HG02571 (cell line): ENCODE measurements around the gene RAB42.
"Not testable (repeated sequence)": the region's sequence is repeated elsewhere in the genome, so short reads cannot be mapped to it uniquely, and the experiment has no call there.

Source experiments
- ATAC-seq: cut with Tn5 transposase; IDR thresholded peaks from one replicate; pipeline ENCODE4 v1.9.1; 2021; ENCODE audit warnings: mild to moderate bottlenecking, moderate library complexity; ENCODE audit not compliant: unreplicated experiment

RAB42 gene

DNA sequence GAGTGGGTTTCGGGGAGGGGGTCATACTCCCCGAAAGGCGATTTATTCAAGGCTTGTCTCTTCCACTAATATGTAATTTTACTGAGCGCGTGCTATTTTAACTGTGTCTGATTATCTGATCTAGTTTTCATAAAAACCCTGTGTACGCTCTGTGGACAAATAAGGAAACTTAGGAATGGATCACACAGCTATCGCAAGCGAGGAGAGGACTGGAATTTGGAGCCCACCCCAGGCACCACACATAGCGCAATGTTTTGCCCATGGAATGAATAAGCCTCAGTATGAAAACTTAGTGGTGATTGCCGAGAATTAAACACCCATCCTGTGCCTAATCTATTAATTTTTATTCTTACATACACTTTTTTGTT lies 9.8 kb upstream of the RAB42 start:
- ATAC-seq: no peak

DNA sequence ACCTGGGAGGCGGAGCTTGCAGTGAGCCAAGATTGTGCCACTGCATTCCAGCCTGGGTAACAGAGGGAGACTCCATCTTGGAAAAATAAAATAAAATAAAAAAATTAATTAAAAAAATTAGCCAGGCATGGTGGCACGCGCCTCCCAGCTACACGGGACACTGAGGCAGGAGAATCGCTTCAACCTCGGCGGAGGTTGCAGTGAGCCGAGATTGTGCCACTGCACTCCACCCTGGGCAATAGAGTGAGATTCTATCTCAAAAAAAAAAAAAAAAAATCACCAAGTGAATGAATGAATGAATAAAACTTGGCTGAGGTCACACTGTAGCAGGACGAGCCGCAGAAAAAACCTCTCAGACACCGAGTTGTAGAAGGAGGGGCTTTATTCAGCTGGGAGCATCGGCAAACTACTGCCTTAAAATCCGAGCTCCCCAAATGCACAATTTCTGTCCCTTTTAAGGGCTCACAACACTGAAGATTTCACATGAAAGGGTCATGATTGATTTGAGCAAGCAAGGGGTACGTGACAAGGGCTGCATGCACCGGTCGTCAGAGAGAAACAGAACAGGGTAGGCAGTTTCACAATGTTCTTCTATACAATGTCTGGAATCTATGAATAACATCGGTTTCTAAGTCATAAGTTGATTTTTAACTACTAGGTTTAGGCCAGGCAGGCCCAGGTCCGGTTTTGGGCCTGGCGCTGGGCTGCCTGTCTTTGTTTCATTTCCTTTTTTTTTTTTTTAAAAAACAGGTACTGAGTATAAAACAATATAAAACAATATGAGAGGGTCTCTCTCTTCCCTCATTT lies 5.3 kb upstream of the RAB42 start:
- not testable (repeated sequence) for ATAC-seq

DNA sequence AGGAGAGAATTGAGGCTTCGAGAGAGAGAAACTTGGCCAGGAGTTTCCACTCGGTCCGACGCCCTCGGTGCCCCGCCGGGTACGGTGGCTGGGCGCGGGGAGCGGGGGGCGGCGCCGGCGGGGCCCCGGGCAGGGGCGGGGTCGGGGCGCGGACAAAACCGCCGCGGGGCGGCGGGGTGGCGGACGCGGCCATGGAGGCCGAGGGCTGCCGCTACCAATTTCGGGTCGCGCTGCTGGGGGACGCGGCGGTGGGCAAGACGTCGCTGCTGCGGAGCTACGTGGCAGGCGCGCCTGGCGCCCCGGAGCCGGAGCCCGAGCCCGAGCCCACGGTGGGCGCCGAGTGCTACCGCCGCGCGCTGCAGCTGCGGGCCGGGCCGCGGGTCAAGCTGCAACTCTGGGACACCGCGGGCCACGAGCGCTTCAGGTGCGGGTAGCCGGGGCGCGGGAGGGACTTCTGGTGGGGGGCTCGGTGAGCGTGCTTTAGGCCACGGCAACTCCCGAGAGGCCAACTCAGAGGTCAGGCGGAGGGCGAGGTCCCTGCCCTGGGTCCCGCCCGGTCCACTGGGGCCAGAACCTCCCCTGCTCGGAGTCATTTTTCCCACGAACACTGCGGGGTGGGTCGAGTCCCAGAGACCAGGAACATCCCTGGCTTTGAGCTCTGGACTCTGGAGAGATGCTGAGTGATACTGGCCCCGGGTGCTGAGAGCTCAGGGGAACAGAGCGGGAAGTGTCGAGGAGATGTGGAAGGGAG lies 431 bp downstream of the RAB42 start:
- peak; percentile 57 for ATAC-seq

DNA sequence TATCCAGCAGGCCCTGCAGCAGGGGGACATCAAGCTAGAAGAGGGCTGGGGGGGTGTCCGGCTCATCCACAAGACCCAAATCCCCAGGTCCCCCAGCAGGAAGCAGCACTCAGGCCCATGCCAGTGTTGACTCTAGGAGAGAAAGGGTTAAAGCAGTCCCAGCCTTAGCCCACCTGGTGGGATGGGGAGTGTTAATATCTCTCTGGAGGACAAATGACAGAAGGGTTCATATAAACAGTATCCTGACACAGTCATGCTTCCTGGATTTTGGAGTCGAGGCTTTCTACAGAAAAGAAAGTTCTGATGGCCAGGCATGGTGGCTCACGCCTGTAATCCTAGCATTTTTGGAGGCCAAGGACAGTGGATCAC lies 1.9 kb downstream of the RAB42 start:
- ATAC-seq: not testable (repeated sequence)

DNA sequence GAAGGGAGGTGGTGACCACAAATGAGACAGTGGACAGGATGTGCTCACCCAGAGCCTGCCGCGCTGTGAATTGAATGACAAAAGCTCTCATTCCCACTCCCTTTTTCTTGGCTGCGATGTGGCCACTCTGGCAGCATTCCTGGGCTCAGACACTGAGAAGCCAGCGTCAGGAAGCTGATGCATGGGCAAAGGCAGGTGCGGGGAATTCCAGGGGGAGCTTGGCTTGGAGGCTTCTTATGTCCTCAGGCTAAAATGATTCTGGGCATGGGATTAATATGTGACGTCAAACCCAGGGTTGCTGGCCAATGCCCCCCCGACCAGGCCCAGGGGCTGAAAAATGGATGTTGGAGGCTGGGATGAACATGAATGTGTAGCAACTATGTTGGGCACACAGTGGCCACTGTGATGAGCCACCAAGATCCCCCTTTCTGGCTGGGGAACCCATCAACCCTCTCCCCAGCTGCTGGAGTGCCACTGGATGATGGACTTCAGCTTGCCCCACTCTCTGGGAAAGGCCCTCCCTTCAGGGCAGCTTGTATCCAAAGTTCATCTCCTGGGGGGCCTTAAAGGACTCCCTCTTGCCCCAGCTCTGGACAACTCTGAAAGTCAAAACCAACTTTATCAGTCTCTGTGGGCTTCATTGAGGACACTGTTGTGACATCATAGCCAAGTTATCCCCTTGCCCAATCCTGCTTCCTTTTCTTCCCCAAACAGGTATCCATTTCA lies 2.8 kb downstream of the RAB42 start:
- not testable (repeated sequence) for ATAC-seq

DNA sequence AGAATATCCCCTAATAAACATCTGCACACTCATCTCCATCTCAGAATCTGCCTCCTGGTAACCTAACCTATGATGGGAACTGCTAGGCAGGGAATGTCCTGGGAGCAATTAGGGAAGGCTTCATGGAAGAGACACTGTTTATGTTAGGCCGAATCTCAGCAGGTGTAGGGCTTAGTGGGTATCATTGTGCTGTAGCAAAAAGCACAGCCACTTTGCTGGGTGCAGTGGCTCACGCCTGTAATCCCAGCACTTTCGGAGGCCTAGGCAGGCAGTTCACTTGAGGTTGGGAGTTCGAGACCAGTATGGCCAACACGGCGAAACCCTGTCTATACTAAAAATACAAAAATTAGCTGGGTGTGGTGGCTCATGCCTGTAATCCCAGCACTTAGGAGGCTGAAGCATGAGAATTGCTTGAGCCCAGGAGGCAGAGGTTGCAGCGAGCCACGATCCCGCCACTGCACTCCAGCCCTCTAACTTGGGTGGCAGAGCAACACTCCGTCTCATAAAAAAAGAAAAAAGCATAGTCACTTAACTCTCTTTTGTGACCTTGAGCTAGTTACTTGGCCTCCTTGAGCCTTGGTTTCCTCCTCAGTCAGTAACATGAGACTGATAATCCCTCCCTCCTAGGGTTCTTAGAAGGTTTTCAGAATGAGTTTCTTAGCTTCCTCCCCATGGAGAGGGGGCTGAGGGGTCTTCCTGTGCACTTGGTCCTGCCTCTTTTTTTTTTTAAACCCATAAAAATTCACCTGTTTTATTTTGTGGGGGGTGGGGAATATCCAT lies 3.5 kb downstream of the RAB42 start:
- no peak for ATAC-seq

DNA sequence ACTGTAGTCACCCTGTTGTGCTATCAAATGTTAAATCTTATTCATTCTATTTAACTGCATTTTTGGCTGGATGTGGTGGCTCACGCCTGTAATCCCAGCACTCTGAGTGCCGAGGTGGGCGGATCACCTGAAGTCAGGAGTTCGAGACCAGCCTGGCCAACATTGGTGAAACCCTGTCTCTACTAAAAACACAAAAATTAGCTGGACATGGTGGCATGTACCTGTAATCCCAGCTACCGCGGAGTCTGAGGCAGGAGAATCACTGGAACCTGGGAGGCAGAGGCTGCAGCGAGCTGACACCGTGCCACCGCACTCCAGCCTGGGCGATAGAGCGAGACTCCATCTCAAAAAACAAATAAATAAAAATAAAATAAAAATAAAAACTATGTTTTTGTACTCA lies 4.2 kb downstream of the RAB42 start:
- not testable (repeated sequence) for ATAC-seq

DNA sequence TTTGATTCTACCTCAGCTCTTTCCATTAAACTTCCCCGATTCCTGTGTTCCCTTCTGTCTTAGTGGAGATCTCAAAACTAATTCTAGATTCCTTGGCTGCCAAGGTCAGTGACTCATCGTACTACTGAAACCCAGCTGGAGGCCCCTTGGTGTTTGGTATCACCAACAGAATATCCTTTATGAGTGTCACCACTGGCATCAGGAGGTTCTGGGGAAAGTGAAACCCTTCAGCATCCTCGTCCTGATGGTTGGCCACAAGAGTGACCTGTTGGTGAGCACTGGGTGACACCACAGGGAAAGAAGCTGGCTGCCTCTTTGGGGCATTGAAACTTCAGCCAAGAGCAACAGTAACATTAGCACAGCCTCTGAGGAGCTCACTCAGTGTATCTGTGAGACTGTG lies 9.6 kb downstream of the RAB42 start:
- no peak for ATAC-seq

DNA sequence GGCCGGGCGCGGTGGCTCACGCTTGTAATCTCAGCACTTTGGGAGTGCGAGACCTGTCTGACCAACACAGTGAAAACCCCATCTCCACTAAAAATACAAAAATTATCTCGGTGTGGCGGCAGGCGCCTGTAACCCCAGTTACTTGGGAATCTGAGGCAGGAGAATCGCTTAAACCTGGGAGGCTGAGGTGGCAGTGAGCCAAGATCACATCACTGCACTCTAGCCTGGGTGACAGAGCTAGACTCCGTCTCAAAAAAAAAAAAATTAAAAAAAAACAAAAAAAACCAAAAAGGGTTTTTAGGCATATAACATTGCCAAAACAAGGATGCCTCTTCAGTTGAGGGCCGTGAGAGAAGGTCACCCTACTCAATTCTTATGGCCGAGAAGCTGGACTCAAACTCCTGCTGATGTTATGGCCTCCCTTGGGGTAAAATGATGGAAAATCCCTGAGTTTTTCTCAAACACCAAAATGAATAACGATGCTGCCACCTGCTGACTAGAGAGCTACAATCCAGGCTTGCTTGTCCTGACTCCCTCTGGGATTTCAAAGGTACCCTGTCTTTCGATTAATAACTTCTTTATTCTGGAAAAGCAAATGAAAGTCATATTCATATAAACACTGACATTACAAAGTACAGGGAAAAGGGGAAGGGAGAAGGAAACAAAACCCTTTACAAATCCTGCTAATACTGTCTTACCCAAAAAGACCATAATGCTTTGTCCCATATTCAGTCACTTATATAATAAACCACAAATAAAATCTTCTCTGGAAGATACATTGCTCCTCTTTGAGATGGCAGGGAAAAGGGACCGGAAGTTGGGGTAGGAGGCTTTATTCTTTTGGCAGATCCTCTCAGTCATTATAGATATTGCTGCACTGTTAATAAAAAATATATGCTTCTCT lies 10.7 kb downstream of the RAB42 start:
- no peak for ATAC-seq

DNA sequence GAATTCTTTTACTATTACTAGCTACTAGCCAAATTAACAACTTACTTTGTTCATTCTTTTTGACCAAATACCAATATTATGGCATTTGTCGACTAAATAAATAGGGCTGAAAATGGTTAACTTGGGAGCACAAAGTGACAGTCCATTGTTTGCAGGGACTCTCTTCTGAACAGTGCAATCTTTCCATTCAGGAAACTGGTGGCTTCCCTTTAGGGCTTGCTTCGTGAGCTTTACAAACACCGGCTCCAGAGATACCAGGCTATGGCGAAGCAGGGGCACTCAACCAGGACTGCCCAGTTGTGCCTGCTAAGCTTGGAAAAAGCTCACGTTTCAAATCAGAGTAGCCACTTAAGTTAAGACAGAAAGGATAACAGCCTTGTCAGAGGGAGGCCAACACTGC lies 12.3 kb downstream of the RAB42 start:
- ATAC-seq: no peak

DNA sequence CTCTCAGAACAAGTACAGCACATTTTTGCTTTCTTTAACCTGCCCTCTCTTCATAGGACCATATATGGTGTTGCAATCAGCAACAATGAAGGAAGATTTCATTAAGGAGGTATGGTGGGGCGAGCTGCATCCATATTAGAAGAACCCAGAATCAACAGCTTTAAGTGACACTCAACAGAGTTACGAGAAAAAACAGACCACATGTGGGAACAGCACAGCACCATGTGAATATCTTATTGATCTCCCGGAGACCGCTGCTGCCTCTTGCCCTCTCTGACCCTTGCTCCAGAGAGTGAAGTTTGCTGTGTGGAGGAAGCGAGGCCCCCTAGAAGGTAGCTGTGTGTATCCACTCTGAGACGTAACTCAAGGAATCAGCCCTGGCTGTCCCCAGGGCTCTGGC lies 12.9 kb downstream of the RAB42 start:
- ATAC-seq: no peak

DNA sequence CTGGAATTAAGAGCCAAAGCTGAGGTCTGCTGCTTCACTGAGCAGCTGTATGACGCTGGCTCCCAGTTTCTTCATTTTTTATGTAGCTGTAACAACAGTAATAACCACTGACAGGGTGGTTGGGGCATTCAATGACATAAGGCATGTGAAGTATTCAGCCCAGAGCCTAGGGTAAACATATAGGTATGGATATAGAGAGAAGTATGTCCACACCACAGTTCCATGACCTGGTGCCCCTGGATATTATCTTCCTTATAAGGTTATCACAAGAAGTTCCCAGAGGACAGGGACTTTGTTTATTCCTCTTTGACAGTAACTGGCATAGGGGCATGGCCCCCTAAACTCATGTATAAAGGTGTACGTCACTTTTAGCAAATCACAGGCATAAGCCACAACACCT lies 14.7 kb downstream of the RAB42 start:
- ATAC-seq: no peak

DNA sequence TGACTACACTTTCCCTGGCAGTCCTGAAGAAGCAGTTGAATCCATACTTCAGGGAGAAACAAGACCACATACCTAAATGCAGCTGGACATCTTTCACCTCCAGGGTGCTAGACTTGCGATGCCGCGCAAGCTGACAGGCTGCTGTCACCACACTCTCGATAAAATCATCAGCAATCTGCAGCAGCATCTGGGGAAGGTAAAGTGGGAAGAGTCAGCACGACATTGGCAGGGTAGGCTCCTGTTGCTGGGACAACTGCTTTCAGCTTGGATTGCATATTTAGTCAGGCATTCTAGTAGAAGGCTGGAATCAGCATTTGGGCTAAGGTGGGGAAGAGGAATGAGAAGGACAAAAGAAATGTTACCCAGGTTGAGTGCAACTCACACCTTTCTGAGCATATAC lies 21.1 kb downstream of the RAB42 start:
- ATAC-seq: no peak

DNA sequence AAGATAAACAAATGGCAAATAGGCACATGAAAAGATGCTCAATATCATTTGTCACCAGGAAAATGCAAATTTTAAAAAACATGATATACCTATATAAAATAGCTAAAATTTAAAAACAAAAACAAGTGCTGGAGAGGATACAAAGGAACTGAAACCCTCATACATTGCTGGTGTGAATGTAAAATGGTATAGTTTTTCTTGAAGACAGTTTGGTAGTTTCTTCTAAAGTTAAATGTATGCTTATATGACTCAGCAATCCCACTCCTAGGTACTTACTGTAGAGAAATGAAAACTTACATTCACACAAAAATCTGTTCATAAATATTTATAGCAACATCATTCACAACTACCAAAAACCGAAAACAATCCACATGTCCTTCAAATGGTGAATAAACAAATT lies 39.6 kb downstream of the RAB42 start:
- ATAC-seq: no peak

DNA sequence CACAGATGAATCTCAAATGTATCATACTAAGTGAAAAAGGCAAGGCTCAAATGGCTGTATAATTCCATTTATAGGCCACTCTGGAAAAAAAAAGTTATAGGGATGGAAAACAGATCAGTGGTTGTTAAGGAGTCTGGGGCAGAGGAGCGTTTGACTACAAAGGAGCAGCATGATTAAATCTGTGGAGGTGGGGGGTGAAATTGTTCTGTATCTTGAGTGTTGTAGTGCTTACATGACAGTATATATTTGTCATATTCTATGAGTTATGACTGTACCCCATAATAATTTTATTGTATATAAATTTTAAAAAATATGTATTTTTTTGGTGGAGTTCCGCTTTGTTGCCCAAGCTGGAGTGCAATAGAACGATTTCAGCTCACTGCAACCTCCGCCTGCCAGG lies 40.5 kb downstream of the RAB42 start:
- no peak for ATAC-seq

DNA sequence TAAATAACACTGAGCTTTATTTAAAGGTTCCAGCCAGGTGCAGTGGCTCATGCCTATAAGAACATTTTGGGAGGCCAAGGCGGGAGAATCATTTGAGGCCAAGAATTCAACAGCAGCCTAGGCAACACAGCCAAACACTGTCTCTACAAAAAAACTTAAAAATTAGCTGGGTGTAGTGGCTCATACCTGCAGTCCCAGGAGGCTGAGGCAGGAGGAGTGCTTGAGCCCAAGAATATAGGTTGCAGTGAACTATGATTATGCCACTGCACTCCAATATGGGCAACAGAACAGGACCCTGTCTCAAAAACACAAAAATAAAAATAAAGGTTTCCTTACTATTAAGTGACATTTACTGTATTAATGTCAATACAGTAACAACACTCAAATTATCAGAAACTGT lies 48.7 kb downstream of the RAB42 start:
- no peak for ATAC-seq

DNA sequence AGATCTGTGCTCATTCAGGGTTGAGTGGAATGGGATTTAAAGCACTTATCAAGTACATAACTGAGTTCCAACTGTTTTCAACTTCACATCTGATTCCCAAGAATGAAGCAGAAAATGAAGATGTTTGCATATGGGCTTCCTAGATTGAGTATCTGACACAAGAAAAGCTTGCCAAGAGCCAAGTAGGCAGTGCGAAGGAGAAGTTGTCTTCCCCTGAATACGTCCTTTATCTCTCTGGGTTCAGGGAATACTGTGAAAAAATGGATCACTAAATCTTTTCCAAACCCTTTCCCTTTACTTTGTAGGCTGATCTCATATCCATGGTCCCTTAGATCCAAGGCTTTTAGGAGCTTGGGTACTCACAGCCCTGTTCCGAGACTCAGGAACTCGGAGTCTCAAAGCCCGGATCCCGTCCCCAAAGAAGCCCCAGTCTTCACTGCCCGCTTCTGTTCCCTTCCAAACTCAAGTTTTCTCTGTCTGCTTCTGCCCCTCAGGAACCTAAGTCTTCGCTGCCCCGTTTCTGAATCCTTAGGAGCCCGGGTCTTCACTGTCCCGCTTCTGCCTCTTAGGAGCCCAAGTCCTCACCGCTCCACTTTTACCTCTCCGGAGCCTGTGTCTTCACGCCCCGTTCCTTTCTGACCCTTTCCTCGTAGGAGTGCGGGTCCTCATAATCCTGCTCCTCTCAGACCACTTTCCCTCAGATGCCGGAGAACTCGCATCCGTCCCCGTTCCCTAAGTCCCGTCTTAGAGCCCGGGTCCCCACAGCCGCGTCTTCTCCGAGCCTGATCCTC lies 50.2 kb downstream of the RAB42 start:
- peak; percentile 14 for ATAC-seq

DNA sequence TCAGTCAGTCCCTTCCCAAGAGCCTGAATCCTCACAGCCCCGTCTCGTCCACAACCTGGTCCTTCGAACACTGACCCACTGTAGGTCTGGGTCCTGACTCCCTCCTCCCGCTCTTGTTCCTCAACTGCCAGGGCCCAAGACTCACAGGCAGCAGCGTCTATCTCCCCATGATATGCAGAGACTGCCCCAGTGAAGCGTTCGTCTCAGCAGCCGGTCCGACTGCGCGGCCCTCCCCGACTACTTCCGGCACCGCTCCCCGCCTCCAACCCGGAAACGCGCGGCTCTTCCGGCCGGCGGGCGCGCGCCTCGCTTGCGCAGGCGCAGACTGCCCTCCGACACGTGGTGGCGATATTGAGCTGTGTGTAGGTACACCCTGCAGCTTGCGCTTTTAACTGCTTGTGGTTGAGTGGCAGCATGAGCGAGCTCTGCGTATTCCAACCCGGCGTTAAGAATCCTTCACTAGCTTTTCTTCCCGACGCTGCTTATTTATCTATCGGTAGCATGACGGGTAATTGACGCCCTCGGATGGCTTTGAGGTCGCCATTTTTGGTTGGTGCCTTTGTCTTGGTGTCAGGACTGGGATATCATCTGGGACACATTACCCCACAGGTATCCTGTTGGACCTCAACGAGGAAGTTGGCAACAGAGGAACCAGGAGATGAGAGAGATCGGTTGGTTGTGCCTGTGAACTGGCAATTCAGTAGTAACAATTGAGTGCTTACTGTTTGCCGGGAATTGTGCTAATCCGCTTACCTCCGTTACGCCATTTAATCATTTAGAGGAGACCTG lies 51.0 kb downstream of the RAB42 start, which contains the start of gene TAF12:
TAF12 (minus strand) TSS at position 221 of the 789 bp plus-strand sequence. CDS start 20,986 bp downstream, outside the sequence.
- peak; percentile 74 for ATAC-seq
